Germinal center (tissue), 1 donor: ENCODE data around the gene TTC7B.

Source experiments
- DNase-seq: peaks from one replicate; pipeline ENCODE4 v3.0.0; 2012; ENCODE audit warnings: mixed read lengths, low spot score

The TTC7B gene

DNA sequence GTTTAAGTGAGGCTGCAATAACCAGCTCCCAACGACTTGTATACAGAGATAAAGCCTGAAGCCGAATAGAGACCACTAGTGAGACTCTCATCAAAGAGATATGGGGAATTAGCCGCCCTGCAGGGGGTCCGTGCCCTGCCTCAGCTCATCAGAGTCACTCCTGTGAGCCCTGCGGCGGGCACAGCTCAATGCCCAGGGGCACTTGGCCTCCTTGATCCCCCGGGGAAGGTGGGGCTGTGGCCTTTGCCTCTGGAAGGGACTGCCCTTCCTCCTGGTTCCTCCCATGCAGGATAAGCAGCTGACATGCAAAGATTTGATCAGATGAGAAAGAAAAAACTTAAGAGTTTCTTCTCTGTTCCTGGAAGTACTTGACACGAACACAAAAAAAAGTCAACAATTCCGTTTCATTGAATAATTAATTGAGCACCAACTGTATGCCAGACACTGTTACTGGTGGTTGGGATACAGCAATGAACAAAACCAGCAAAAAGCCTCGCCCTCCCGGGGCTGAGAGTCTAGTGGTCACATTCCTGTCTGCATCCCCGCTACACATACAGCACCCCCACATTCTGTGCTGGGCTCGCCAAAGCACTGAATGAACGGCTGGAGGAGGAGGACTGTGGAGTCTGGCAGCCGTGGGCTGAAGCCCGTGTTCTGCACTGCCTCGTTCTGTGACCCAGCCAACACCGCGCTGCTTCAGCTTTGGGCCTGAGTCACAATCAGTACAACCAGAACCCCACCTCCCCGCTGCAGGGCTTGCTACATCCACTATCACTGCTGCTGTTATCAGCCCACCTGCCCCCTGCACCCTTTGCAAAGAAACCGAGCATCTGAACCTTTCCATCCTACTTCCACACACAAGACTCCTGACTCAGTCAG lies 10.3 kb downstream of the TTC7B start:
- DNase-seq, result no peak

DNA sequence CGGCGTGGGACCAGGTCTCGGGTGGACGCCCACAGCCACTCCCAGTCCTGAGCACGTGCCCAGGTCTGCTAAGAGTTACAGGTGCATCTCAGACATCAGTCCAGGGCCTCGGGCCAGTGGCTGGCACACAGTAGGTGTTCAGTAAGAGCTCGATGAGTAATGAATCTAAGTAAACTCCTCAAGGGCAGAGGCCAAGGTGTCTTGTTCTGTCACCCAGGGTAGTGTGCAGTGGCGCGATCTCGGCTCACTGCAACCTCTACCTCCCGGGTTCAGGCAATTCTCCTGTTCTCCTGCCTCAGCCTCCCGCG lies 11.2 kb downstream of the TTC7B start:
- no peak for DNase-seq

DNA sequence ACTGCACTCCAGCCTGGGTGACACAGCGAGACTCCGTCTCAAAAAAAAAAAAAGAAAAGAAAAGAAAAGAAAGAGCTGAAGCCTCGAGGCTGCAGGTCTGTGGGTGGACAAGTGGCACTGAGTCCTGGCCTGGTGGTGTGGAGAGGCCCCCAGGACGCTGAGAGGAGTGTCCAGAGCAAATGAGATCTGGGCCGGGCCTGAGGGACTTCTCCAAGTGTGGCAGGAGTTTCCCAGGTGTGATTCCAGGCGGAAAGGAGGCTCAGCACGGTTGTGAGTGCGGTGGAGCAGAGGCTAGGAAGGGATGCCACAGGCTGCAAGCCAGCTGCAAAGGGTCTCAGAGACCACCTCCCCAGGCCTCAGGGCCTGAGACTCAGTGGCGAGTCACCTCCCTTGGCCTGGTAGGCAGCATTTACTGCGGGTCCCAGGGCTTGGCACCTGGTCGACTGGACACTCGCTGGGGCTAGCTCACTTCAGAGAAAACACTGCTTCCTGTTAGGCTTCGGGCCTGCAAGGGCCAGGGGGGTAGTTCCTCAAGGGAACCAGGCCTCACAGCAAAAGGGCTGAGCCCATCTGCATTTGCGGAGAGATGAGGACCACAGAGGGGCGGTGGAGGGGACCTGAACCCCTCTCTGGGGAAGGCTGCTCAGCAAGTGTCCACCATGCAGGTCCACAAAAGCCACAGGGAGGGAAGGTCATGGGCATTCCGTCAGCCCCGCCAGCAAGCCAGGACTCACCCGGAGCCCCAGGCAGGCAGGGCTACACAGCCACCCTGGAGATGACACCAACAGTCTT lies 11.7 kb downstream of the TTC7B start:
- no peak for DNase-seq

DNA sequence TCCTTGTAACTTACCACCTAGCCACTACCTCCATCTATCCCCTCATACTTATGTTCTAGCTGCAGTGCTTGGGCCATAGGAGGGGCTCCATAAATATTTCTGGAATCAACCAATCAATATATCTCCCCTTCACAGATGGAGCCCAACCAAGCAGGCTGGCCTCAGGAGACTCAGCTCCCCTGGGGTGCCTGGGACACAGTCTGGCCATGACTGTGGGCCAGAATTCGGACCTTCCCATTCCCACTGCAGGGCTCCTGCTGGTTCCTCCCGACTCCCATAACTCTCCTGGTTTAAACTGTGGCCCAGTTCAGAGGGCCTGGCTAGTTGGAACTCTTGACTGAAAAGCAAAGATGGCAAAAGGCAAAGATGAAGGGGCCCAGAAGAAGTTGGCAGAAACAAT lies 13.0 kb downstream of the TTC7B start:
- no peak for DNase-seq

DNA sequence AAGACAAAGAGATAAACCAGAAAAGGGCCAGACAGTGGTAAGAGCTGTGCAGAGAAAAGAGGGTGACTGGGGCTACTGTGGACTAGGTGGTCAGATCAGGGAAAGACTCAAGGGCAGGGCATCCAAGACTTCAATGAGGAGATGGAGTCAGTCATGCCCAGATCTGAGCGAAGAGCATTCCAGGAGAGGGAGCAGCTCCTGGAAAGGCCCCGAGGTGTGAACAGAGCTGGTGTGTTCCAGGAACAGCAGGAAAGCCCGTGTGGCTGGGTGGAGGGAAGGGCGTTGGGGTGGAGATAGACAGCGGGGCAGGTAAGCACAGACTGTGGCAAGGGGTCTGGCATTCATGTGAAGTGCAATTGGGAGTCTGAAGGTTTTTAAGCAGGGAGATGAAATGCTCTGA lies 16.8 kb downstream of the TTC7B start:
- no peak for DNase-seq

DNA sequence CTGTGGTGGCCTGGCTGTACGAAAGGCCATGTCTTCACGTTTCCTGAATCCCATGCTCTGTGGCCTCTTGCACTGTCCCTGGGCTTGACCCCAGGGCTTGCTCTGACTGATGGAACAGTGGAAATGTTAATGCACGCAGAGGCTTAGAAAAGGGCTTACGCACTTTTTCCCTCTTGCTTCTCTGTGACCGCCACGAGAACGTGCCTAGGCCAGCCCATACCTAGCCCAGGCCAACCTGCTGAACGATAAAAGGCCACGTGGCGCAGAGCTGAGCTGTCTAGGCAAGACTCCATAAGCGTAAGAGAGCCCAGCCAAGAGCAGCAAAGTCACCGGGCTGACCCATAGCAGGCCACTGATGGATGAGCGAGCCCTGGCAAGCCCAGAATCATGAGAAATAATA lies 18.3 kb downstream of the TTC7B start:
- DNase-seq, result no peak

DNA sequence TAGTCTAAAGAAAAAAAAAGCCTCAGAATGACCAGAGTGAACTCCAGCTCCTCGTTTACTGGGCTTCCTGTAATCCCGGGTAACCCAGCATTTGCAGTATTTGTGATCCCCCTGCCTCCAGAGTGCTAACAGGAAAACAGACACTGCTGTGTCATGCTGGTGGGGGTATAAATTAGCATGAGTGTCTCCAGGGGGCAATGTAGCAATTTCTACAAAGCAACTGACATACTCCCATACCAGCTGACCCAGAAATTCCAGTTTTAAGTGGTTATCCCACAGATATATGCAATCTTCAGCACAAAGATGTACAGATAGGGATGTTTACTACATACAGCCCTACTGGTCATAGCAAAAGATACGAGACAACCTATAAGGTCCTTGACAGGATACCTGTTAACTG lies 18.8 kb downstream of the TTC7B start:
- no peak for DNase-seq

DNA sequence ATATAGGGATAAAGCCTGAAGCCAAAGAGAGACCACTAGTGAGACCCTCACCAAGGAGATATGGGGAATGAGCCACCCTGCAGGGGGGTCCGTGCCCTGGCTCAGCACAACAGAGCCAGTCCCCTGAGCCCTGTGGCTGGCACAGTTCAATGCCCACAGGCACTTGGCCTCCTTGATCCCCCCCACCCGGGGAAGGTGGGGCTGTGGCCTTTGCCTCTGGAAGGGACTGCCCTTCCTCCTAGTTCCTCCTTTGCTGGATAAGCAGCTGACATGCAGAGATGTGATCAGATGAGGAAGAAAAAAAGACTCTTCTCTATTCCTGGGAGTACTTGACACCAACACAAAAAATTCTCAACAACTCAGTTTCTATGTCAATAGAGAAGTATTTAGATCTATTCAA lies 19.9 kb downstream of the TTC7B start:
- no peak for DNase-seq

DNA sequence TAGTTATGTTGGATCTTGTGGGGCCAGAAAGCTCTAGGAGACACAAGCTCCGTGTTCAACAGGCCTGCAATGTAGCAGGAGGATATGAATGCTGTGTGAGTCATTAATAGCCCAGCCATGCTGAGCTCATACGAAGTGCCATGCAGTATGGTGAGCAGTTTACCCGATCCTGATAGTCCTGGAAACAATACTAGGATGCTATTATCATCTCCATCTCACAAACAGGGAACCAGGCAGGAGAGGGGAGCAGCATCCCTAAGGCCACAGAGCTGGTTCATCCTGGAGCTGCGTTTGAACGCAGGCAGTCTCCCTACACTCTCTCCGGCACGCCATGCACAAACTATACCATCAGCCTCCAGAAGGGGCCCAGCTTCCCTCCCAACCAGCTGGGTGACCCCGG lies 20.5 kb downstream of the TTC7B start:
- no peak for DNase-seq

DNA sequence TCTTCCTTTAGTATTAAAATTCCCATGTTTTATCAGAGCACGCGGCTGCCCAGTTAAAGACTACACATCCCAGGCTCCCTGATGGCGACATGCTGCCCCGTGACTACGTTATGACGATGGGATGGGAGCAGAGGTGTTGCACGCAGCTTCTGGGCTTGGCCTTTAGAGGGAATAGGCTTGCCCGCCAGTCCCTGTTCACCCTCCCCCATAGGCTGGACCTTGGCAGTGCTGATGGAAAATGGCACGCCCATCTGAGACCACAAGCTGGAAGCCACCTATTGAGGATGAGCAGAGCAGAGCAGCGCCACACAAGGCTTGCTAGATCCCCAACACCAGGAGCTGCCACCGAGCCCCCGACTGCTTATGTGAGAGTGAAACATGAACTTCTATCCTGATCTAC lies 24.7 kb downstream of the TTC7B start:
- DNase-seq, result no peak

DNA sequence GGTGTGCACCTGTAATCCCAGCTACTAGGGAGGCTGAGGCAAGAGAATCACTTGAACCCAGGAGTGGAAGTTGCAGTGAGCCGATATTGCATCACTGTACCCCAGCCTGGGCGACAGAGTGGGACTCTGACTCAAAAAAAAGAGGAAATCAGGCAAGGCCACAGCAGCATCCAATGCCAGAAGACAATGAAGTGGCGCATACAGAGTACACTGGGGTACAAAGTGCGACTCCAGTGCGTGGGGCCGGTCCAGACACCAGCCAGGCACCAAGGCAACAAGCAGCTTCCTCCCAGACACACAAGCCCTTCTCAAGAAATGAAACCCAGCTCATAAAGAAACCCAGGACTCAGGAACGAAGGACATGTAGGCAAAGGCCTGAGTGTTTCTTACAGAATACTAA lies 28.2 kb downstream of the TTC7B start:
- no peak for DNase-seq

DNA sequence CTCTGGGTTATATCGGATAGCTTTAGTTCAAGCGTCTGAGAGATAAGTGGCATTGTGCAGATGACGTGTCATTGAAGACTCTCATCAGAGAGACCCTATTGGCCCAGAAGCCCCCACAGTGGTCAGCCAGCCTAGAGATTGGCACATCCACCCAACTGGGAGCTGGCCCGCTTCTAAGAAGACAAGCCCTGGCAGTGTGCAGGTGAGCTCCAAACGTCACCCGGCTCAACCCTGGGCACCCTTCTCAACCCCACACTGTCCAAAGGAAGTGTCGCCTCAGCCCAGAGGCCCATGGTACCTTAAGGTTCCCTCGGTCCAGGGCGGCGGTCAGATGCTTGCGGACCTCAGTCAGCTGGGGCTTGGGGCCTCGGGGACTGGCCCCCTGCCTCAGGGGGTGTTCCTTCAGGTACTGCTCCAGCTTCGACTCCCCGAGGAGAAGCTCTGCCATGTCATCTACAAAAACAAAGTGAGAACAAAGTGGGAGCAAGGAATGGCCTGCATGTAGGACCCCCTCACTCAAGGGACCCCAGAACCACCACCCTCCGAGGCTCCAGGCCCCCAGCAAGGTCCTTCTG lies 30.3 kb downstream of the TTC7B start:
- no peak for DNase-seq

DNA sequence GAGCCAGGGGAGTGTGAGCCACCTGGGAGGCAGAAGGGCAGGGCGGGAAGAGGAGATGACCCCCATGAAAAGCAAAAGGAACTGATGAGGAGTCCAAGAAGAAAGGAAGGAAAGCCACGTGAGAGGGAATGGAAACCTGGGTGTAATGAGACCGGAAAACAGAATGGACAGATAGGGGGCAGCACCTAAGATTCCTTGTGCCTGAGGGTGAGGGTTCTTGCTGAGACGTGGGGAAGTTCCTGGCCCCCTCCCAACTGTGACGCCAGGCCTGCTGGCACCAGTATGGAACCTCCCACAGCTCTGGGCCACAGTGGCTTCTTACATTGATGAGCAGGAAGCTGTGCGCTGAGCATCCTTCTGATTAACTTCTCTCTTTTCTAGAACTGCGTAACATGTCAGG lies 30.8 kb downstream of the TTC7B start:
- no peak for DNase-seq

DNA sequence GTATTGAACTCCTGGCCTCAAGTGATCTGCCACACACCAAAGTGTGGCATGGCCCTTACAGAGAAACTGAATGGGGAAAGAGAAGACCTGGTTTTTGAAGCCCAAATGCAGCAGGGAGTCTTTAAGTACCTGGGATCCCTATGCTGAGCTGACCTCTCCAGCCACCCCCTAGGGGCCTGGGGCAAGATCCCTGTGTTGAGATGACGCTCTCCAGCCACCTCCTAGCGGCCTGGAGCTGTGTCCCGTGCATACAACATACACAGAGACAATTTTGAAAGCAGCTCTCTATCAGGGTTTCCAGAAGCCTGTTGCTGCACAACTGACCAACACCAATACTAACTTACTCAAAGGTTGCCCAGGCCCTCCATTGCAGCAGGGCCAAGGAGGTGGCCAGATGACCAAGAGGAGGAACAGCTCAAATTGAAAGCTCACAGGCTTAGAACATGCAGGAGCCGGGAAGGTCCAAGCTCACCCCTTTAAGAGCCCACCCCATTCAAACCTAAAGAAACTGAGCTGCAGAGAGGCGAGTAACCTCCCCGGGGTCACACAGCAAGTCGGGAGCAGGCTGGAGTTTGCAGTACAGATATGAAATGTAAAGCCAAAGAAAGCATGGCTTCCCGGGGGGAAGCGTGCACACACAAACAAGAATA lies 31.5 kb downstream of the TTC7B start:
- no peak for DNase-seq

DNA sequence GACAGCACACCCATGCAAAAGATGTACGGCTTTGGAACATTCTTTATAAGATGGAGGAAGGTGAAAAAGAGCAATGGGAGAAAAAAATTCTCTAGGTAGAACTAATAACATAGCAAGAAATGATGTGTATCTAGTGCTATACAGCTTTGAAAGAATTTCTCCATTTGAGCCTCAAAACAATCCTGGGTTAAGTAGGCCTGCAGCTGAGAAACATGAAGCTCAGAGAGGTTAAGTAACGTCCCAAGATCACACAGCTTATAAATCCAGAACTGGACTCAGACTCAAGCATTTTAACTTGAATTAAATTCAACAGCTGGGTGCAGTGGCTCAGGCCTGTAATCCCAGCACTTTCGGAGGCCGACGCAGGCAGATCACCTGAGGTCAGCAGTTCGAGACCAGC lies 32.9 kb downstream of the TTC7B start:
- no peak for DNase-seq

DNA sequence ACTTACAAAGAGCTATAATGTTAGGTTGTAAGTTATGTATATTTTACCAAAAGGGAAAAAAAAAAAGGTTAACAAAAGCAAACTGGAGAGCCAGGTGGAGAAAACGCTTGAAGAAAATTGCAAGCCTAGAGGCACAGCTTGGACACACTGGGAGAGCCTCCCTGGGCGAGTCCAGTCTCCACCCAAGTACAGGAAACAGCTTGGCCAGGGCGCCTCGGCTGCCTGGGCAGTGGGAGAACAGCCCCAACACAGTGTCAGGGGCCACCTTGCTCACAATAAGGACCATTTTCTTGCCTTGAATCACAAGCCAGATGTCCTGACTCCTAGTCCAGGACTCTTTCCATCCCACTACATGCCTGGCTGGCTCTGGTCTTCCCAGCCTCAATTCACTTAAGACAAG lies 33.3 kb downstream of the TTC7B start:
- no peak for DNase-seq

DNA sequence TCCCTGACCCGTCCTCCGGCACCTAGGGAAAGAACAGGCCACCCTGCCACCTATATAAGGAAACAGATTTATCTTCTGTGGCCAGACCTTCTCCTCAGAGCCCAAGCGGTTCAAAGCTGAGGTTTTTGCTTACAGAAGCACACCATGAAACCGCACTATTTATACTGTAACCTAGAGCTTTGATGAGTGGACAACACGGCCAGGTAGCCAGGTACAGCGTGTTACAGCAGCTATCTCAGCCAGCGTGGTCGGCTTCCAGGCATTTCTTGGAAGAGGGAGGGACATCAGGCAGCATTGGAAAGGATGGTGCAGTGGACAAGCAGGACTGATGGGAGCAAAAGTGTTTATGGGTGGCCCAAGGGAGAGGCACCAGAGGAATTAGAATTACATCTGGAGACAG lies 34.4 kb downstream of the TTC7B start:
- DNase-seq, result no peak

DNA sequence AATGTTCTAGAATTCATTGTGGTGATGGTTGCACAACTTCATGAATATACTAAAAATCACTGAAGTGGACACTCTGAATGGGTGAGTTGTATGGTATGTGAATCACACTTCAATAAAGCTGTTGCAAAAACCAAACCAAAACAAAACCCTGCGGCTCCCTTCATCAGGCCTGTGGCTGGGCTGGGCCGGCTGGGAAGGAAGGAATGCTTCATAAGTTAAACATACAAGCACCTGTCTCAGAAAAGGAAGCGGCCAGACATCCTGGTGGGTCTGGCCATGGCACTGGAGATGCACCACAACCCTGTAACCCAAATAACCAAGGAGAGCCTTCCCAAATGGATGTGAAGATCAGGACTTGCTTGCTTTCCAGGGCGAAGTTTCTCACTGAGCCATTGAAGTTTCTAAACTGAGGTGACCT lies 34.9 kb downstream of the TTC7B start:
- DNase-seq, result no peak

DNA sequence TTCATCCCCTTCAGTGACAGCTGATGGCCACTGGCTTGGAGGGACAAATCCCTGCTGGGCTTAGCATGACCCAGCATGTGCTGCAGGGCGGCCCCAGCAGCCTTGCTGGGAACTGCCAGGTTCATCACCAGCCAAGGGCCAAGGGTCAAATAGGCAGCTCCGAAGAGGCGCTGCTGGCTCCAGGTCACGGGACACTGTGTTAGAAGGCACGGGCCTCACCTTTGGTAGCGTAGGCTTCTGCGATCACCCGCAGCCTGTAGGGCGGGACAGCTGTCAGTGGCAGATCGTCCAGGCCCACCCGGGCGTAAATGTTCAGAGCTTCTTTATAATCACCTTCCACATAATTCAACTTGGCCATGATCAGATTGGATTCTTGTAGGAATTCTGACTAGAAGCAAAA lies 35.7 kb downstream of the TTC7B start:
- no peak for DNase-seq

DNA sequence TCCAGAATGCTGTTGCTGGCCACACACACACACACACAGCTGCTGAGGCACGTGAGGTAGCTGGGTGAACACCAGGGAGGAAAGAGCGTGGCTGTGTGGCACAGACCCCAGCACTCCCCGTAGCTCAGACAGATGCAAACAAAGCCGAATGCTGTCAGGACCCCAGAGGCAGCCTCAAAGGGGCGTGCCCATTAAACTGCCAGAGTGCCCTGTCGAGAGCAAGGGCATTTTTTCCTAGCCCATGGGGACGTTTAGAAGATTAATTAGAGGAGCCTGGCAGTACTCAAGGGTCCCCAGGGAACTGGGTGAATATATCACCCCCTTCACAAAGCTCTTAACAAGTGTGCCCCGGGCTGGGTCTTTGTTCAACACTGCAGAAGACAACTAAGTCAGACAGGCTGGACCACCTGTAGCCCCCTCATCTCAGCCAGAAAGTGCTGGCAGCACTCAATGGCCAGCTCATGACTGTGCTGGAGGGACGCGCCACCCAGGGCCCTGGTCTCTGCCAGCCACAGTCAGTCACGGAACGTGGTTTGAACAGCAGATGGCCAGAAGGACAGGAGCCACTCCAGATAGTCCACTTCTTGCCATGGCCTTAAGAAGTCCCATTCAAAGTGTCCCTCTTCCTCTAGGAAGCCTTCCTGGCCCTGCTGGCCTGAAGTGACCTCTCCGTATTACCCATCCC lies 37.5 kb downstream of the TTC7B start:
- no peak for DNase-seq

DNA sequence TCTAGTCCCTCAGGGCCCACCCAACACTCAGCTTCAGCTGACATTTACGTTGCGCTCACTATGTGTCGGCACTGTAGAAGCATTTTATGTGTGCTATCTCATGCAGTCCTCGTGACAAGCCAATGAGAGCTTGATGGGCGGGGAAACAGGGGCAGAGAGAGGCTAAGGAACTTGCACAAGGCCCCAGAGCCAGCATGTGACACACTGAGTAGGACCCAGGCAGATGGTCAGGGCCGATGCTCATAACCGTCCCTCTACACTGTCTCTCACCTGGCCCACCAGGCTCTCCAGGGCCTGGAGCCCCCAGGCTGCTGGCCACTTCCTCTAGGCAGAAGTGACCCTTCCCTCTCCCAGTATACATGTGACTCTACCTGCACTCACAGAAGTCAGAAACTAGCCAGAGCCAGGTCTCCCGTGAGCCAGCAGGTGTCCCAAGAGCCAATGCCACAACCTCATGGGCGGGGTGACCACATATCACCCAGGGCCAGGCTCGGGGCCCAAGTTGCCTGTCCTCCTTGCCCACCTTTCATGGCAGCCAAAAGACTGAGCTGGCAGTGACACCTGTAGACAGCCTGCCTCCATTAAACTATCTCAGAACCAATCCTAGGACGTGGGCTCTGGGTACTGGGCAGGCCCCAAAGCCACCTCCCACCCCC lies 38.3 kb downstream of the TTC7B start:
- DNase-seq, result no peak

DNA sequence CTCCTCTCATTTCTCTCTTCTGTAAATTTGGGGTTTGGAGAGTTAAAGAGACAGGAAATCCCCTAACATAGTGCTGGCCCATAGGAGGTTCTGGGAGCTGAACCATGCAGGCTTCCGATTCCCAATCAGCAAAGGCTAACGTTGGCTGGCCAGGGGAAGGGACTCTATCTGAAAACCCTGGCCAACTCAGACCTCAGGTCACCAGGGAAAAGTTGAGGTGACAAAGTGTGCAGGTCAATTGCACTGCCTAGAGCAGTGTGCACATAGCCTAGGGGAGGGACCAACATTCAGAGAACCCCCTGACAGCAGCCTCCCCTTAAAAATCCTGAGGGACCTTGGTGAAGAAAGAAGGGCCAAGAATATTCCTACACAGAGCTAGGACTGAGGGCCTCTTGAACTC lies 38.9 kb downstream of the TTC7B start:
- DNase-seq, result no peak
